GM12872 (cell line): ENCODE measurements around the gene CALN1.

Experiments
- TF ChIP-seq, protein P1 (sequence below): IDR thresholded peaks from 3 replicates; pipeline ENCODE4 v1.5.1; 2011; ENCODE audit warnings: low read depth, mild to moderate bottlenecking, low read length, moderate library complexity; ENCODE audit not compliant: insufficient read depth

CALN1 gene

GRCh38 chr7:72213769-72214168, 198.4 kb downstream of the CALN1 start:
- TF ChIP-seq, protein P1, sequence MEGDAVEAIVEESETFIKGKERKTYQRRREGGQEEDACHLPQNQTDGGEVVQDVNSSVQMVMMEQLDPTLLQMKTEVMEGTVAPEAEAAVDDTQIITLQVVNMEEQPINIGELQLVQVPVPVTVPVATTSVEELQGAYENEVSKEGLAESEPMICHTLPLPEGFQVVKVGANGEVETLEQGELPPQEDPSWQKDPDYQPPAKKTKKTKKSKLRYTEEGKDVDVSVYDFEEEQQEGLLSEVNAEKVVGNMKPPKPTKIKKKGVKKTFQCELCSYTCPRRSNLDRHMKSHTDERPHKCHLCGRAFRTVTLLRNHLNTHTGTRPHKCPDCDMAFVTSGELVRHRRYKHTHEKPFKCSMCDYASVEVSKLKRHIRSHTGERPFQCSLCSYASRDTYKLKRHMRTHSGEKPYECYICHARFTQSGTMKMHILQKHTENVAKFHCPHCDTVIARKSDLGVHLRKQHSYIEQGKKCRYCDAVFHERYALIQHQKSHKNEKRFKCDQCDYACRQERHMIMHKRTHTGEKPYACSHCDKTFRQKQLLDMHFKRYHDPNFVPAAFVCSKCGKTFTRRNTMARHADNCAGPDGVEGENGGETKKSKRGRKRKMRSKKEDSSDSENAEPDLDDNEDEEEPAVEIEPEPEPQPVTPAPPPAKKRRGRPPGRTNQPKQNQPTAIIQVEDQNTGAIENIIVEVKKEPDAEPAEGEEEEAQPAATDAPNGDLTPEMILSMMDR, result no peak

DNA sequence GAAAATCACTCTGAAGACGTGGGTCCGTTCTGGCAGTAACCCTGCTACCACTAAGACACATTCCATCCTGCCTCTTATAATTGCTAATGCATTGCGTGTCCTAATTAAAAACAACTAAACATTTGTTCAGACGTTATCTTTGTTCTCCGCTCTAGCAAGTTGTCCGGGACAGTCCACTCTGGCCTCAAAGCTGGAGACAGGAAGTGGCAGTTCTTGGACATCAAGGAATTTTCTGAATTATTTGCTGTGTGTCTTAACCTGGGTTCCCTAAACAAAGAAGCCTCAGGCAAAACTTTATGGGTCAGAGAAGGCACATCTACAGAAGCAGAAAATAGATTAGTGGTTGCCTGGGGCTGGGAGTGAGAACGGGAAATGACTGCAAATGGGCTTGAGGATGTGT, 199.1 kb downstream of the CALN1 start:
- TF ChIP-seq, protein P1, result no peak

DNA sequence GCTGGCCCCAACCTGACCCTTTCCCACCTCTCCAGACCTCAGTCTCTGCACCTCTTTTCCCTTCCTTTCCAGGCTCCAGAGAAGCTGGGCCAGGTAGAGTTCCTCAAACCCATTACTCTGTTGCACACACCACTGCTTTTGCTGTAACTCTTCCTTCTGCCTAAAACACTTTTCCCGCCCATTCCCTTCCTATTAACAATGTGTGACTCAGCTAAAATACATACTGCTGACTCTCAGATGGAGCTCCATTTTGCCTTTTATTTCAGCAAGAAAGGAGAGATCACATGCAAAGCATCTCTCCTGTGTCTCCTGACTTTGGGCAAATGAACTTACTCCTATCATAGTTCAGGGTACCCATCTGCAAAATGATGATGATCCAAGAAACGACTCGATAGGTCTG, 201.0 kb downstream of the CALN1 start:
- TF ChIP-seq, protein P1, result no peak

DNA sequence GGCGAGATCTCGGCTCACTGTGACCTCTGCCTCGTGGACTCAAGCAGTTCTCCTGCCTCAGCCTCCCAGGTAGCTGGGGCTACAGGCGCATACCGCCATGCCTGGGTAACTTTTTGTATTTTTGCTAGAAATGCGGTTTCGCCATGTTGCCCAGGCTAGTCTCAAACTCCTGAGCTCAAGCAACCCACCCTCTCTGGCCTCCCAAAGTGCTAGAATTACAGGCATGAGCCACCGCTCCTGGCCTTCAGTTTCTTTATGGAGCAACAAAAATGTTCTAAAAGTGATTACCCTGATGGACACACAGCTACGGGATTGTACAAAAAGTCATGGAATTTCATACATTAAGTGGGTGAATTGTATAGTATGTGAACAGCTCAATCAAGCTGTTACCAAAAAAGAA, 216.0 kb downstream of the CALN1 start:
- TF ChIP-seq, protein P1, result no peak

DNA sequence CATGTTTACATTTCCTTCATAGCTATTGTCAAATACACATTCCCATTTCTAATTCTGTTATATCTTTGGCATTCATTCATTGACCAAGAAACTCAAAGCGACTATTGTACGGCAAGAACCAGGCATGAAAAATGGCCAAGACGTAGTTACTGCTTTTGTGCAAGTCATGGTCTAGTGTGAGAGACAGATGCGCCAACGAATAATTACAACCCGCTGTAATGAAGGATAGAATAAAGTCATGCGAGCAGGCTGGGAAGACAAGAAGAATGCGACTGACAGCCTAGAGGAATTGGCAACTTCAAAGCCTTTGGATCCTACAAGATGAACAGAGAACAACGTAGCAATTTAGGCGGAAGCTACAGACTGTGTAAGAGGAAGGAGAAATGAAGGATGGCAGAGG, 221.2 kb downstream of the CALN1 start:
- TF ChIP-seq, protein P1, result no peak

DNA sequence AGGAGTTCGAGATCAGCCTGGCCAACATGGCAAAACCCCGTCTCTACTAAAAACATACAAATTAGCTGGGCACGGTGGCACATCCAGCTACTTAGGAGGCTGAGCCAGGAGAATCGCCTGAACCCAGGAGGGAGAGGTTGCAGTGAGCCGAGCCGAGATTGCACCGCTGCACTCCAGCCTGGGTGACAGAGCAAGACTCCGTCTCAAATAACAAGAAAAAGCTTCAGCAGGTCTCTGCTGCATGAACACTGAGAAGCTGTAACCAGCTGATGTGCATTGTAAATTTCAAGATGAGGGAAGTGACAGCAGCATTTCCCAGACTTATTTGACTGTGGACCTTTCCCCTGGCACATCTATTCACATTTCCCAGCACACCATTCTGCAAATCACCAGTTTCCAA, 222.0 kb downstream of the CALN1 start:
- TF ChIP-seq, protein P1, result no peak

DNA sequence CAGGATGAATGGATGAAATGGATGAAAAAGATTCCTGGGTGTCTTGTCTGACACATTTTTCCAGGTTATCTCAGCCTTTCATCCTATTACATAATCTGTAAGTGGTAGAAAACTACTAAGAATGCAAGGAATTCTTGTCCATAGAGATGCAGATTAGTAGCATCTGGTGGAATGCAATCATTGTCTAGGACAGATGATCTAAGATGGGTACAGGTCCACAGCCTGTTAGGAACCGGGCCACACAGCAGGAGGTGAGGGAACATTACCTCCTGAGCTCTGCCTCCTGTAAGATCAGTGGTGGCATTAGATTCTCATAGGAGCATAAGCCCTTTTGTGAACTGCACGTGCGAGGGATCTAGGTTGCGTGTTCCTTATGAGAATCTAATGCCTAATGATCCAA, 225.0 kb downstream of the CALN1 start:
- TF ChIP-seq, protein P1, result no peak

DNA sequence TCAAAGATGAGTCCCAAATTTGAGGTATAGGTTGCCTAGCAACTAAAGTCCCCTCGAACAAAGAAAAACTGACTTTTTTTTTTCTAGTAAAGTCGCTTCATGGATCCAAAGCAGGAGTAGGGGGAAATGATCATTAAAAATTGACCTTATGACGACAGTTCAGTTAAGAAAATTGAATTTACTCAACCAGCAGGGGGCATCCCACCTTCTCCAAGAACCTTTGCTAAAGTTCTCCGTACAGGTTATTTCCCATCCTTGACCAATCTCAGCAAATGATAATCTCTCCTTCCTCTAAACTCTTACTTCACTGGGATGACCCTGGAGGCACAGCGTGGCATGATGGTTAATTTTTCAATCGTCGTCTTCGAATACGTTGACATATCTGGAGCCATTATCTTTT, 228.3 kb downstream of the CALN1 start:
- TF ChIP-seq, protein P1, result 0 out of 3 replicates have a peak, but pooled peaks have one; percentile 24
